ENCODE data around the gene MBD5. TPM values are rescaled to one million over a fixed set of nuclear protein-coding genes. Genes with fewer than 3 reads are reported as not detected.

MBD5 gene
- total RNA-seq, 1 experiment from 2014 or later: 8.5 TPM

DNA sequence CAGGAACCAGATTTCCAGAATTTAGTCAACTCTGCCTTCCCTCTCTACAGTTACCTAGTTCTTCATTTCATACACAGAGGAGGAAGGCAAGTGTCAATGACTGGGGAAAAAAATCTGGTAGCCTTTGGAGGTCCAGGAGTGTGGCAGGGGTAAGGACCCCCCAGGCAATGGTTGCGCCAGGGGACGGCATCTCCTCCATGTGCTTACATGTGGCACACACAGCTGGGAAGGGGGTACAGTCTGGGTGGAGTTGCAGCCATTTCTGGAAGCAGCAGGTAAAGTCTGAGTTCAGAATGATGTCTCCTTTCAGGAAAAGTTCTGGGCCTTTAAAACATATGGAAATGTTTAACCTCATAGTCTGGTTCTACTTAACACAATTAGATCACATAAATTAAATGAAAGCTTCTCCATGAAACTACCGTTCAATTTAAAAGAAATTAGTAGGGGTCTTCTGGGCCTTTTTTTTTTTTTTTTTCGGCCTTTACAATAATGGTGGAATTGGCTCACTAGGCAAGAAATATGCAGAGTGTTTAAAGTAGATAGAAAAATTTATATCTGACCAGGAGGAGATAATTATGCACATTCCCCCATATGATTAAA is 470.0 kb downstream of the MBD5 start:
- intact Hi-C loops (cut with micrococcal nuclease): no loop called here
- DNase-seq (no peak), ATAC-seq (no peak)
- ChIA-PET CTCF (no interaction called here), POLR2A (ENCODE audit: unreplicated experiment) (no interaction called here)
- Histone ChIP-seq H4K20me1 (ENCODE audit: low read length) (no peaks in the 10 kb centered on the region), H3K36me3 (ENCODE audit: low read depth, low read length) (no peaks in the 10 kb centered on the region), H3K9ac (ENCODE audit: low read length) (no peak overlapping the region), H3K9me2 (replicated peaks; ENCODE audit: low read length) (no peaks in the 10 kb centered on the region), H3K4me3 (ENCODE audit: low read length) (no peak overlapping the region), H2AFZ (ENCODE audit: low read length) (no peak overlapping the region), H3K4me2 (ENCODE audit: low read length) (no peak overlapping the region), H3K4me1 (ENCODE audit: insufficient read depth, low read length) (no peaks in the 10 kb centered on the region), H3F3A (ENCODE audit: low read length, unreplicated experiment) (no peaks in the 10 kb centered on the region), H3K27me3 (ENCODE audit: low read length) (no peaks in the 10 kb centered on the region), H3K27ac (ENCODE audit: low read length) (no peak overlapping the region), H3K79me2 (ENCODE audit: low read length) (no peaks in the 10 kb centered on the region), H3K9me3 (ENCODE audit: low read length) (no peaks in the 10 kb centered on the region)
- no peak for TF ChIP-seq EZH2 (IDR thresholded peaks at IDR 0.05; ENCODE audit: low read length, unreplicated experiment)
- TF ChIP-seq, protein P1, sequence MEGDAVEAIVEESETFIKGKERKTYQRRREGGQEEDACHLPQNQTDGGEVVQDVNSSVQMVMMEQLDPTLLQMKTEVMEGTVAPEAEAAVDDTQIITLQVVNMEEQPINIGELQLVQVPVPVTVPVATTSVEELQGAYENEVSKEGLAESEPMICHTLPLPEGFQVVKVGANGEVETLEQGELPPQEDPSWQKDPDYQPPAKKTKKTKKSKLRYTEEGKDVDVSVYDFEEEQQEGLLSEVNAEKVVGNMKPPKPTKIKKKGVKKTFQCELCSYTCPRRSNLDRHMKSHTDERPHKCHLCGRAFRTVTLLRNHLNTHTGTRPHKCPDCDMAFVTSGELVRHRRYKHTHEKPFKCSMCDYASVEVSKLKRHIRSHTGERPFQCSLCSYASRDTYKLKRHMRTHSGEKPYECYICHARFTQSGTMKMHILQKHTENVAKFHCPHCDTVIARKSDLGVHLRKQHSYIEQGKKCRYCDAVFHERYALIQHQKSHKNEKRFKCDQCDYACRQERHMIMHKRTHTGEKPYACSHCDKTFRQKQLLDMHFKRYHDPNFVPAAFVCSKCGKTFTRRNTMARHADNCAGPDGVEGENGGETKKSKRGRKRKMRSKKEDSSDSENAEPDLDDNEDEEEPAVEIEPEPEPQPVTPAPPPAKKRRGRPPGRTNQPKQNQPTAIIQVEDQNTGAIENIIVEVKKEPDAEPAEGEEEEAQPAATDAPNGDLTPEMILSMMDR (conservative IDR thresholded peaks at IDR 0.05; ENCODE audit: low read depth, low read length): no peak
- no TSS peak for BruUV-seq (replicated peaks)

DNA sequence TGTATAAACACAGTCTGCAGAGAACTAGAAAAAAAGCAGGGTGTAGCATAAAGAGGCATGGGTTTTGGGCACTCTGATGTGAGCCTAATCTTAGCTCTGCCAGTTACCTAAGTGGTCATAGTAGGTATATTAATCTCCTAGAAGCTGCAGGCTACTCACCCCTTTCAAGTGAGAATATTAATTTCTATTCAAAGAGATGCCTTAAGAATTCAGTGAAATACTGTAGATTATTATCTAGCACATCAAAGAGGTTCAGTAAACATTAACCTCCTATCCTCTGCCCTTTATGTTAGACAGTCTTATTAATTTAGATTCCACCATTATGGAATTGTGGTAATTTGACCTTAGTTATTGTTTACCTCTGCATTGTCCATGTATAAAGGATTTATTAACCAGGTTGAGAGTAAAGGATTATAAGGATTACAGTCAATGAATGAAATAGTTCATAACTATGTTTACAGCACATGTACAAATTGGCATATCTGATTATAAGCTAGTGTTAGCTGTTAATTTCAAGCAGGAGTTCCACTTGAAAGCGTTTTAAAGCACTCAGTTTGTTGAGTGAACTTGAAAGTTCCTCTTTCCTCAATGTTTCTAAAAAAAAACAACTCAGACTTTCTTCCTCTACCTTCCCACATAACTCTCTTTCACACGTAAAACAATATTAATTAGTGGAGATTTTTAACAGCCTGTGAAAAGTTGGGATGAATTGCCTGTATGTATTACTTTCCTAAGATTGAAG is 473.1 kb downstream of the MBD5 start:
- no peak overlapping the region for H2AFZ ChIP-seq (ENCODE audit: low read length)
- H3K27me3 ChIP-seq (ENCODE audit: low read length): no peaks in the 10 kb centered on the region
- H3K9me2 ChIP-seq (replicated peaks; ENCODE audit: low read length): no peaks in the 10 kb centered on the region
- no peak overlapping the region for H3K27ac ChIP-seq (ENCODE audit: low read length)
- intact Hi-C loops (cut with micrococcal nuclease): no loop called here
- H3K4me3 ChIP-seq (ENCODE audit: low read length): no peak overlapping the region
- ATAC-seq: no peak
- H3K4me1 ChIP-seq (ENCODE audit: insufficient read depth, low read length): no peaks in the 10 kb centered on the region
- POLR2A ChIA-PET (ENCODE audit: unreplicated experiment): no interaction called here
- H3K4me2 ChIP-seq (ENCODE audit: low read length): no peak overlapping the region
- H4K20me1 ChIP-seq (ENCODE audit: low read length): no peaks in the 10 kb centered on the region
- H3K9me3 ChIP-seq (ENCODE audit: low read length): no peaks in the 10 kb centered on the region
- no peak for DNase-seq
- CTCF ChIA-PET: no interaction called here
- no peaks in the 10 kb centered on the region for H3K79me2 ChIP-seq (ENCODE audit: low read length)
- no peaks in the 10 kb centered on the region for H3F3A ChIP-seq (ENCODE audit: low read length, unreplicated experiment)
- H3K36me3 ChIP-seq (ENCODE audit: low read depth, low read length): no peaks in the 10 kb centered on the region
- no TSS peak for BruUV-seq (replicated peaks)
- H3K9ac ChIP-seq (ENCODE audit: low read length): no peak overlapping the region
- TF ChIP-seq EZH2phosphoT487 (IDR thresholded peaks at IDR 0.05; ENCODE audit: borderline replicate concordance, low read length): no peak
- TF ChIP-seq EZH2 (IDR thresholded peaks at IDR 0.05; ENCODE audit: low read length, unreplicated experiment): no peak
- TF ChIP-seq, protein P1 (conservative IDR thresholded peaks at IDR 0.05; ENCODE audit: low read depth, low read length): no peak

DNA sequence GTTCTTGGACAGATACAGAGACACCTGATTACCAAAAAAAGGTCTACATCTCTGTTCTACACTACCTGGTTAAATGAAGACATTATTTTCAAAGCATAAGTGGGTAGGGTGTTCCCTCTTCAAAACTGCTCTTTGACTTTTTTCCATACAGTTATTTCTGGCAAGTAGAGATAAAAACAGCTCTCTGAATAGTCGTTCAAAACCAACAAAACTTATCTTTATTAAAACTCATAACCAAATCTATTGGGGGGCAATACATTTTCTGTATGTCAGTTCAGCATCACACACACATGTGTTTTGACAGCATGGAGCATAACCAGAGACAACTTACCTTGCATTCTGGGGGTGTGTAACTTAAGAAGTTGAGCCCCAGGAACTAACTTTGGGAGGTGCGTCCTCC is 474.7 kb downstream of the MBD5 start:
- Histone ChIP-seq H3K9me2 (replicated peaks; ENCODE audit: low read length) (no peaks in the 10 kb centered on the region), H3K36me3 (ENCODE audit: low read depth, low read length) (no peaks in the 10 kb centered on the region), H3K4me2 (ENCODE audit: low read length) (no peak overlapping the region), H2AFZ (ENCODE audit: low read length) (no peak overlapping the region), H4K20me1 (ENCODE audit: low read length) (no peaks in the 10 kb centered on the region), H3K9ac (ENCODE audit: low read length) (no peak overlapping the region), H3K79me2 (ENCODE audit: low read length) (no peaks in the 10 kb centered on the region), H3F3A (ENCODE audit: low read length, unreplicated experiment) (no peaks in the 10 kb centered on the region), H3K4me3 (ENCODE audit: low read length) (no peak overlapping the region), H3K27me3 (ENCODE audit: low read length) (no peaks in the 10 kb centered on the region), H3K27ac (ENCODE audit: low read length) (no peak overlapping the region), H3K9me3 (ENCODE audit: low read length) (no peaks in the 10 kb centered on the region), H3K4me1 (ENCODE audit: insufficient read depth, low read length) (no peaks in the 10 kb centered on the region)
- intact Hi-C loops (cut with micrococcal nuclease): no loop called here
- TF ChIP-seq, protein P1 (conservative IDR thresholded peaks at IDR 0.05; ENCODE audit: low read depth, low read length): no peak
- no peak for TF ChIP-seq EZH2 (IDR thresholded peaks at IDR 0.05; ENCODE audit: low read length, unreplicated experiment)
- TF ChIP-seq EZH2phosphoT487 (IDR thresholded peaks at IDR 0.05; ENCODE audit: borderline replicate concordance, low read length): no peak
- ATAC-seq (no peak), DNase-seq (no peak)
- BruUV-seq (replicated peaks): no TSS peak
- POLR2A ChIA-PET (ENCODE audit: unreplicated experiment): no interaction called here
- CTCF ChIA-PET: no interaction called here
